WERI-Rb-1 (cell line): Measurements from ENCODE around the gene PARVA.

ENCODE experiments used
- DNase-seq: peaks from one replicate; pipeline ENCODE4 v3.0.0-alpha.2; 2020
- H3K27ac ChIP-seq: fragments of 250-450 bp; sonication (Bioruptor Pico); 2 replicates; pipeline ENCODE4 v1.5.1; 2020; ENCODE audit warnings: mild to moderate bottlenecking, moderate library complexity
- H3K27me3 ChIP-seq: fragments of 250-450 bp; sonication (Bioruptor Pico); 2 replicates; pipeline ENCODE4 v1.5.1; 2021; ENCODE audit warnings: mild to moderate bottlenecking, low read depth, moderate library complexity; ENCODE audit not compliant: insufficient read depth, severe bottlenecking
- H3K36me3 ChIP-seq: fragments of 250-450 bp; sonication (Bioruptor Pico); 2 replicates; pipeline ENCODE4 v1.5.1; 2020; ENCODE audit warnings: mild to moderate bottlenecking, moderate library complexity
- H3K4me3 ChIP-seq: 2 replicates; pipeline ENCODE4 v1.5.1; 2011; ENCODE audit warnings: low read depth, mild to moderate bottlenecking, control low read depth, low read length
- H3K9me3 ChIP-seq: fragments of 250-450 bp; sonication (Bioruptor Pico); 2 replicates; pipeline ENCODE4 v1.5.1; 2021; ENCODE audit warnings: mild to moderate bottlenecking, moderate library complexity; ENCODE audit not compliant: severe bottlenecking
- TF ChIP-seq, protein P1 (sequence below): IDR thresholded peaks from 2 replicates; pipeline ENCODE4 v1.5.1; 2011; ENCODE audit warnings: low read depth, mild to moderate bottlenecking, control low read depth, inconsistent platforms, low read length

The PARVA gene

DNA sequence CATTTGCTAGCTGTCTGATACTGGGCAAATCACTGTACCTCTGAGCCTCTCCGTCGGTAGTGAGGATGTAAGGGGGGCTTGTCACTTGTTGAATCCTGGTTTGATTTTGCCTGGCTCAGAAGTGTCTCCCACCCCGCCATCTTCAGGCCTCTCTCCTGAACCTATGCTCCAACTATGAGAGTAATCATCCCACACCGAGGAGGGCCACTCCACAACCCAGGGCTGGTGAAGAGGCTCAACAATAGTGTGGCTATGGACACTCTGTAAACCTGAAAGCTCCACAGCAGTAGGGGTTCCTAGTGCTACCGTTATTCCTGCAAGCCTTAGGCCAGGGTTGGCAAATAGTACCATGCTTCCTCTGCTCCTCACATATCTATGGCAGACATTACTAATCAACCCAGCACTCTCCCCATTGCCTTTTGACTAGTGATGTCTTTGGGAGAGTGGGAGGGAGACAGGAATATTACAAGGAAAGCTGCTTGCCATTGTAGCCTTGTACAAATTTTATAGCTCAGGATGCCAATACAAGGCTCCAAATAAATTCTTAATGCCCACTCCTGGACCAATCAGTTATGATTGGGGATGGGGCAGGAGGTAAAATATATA, 162.8 kb downstream of the PARVA start:
- Histone ChIP-seq H3K9me3 (no peaks in the 10 kb centered on the region), H3K27me3 (no peaks in the 10 kb centered on the region), H3K4me3 (no peak overlapping the region), H3K27ac (no peak overlapping the region), H3K36me3 (no peaks in the 10 kb centered on the region)
- DNase-seq: no peak
- TF ChIP-seq, protein P1, sequence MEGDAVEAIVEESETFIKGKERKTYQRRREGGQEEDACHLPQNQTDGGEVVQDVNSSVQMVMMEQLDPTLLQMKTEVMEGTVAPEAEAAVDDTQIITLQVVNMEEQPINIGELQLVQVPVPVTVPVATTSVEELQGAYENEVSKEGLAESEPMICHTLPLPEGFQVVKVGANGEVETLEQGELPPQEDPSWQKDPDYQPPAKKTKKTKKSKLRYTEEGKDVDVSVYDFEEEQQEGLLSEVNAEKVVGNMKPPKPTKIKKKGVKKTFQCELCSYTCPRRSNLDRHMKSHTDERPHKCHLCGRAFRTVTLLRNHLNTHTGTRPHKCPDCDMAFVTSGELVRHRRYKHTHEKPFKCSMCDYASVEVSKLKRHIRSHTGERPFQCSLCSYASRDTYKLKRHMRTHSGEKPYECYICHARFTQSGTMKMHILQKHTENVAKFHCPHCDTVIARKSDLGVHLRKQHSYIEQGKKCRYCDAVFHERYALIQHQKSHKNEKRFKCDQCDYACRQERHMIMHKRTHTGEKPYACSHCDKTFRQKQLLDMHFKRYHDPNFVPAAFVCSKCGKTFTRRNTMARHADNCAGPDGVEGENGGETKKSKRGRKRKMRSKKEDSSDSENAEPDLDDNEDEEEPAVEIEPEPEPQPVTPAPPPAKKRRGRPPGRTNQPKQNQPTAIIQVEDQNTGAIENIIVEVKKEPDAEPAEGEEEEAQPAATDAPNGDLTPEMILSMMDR: no peak

- no peak overlapping the region for H3K27ac ChIP-seq
- TF ChIP-seq, protein P1: no peak
- no peak for DNase-seq
- no peaks in the 10 kb centered on the region for H3K36me3 ChIP-seq
- H3K4me3 ChIP-seq: no peak overlapping the region
- H3K9me3 ChIP-seq: no peaks in the 10 kb centered on the region
- no peaks in the 10 kb centered on the region for H3K27me3 ChIP-seq
Measured at GRCh38 chr11:12540913-12541582, 163.7 kb downstream of the PARVA start.

DNA sequence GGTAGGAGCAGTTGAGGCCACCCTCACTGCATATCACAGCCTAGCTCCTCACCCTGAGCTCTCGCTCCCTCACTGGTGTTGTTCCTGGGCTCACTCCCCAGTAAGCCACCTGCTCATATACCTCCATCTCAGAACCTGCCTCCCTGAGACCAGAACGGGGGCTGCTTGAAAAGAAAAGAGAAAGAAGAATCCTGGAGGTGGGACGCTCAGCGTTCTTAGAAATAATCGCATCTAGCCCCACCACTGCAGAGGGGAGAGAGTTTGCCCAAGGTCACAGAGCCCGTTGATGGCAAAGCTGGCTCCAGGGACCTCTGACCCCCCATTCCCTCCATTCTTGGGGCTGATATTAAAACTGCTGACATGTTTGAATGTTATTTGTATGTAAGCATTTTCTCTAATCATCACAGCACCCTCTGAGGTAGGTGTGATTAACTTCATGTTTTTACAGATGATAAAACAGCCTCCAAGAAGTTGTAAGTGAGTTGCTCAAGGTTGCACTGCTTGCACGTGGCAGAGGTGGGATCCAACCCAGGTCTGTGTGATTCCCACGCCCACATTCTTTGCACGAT, 164.3 kb downstream of the PARVA start:
- no peaks in the 10 kb centered on the region for H3K36me3 ChIP-seq
- no peaks in the 10 kb centered on the region for H3K9me3 ChIP-seq
- TF ChIP-seq, protein P1: no peak
- no peak overlapping the region for H3K4me3 ChIP-seq
- H3K27ac ChIP-seq: no peak overlapping the region
- DNase-seq: no peak
- no peaks in the 10 kb centered on the region for H3K27me3 ChIP-seq

DNA sequence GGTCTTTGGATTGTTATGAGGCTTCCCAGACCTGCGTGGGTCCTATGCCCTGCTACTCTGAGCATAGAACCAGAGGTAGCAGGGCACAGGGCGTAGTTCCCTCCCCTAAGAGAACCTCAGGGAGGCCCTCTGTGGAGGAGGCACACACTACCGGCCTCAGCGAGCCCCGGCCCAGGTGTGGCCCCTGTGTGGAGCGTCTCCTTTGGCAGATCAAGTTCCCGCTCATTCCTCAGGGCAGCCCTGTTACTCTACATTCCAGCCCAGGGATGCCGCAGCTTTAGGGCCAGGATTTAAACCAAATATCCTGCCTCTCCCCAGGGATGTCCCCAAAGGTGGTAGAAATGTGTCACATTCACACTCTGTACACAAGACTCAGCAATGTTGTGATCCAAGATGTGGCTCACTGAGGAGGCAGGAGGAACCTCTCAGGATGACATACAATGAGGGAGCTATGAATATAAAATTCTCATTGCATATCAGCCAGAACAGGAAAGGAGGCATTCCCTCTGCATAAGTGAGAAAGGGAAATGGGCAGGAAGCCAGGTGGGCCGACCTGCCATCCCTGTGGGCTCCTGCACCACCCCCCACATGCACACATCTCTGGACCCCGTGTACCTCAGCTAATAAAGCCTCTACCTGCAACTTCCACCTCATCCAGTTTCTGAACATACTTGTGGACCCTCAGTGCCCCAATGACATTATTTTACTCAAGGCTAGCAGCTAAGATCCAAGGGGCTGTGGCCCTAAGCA, 165.0 kb downstream of the PARVA start:
- no peak for DNase-seq
- Histone ChIP-seq H3K27ac (no peak overlapping the region), H3K9me3 (no peaks in the 10 kb centered on the region)

DNA sequence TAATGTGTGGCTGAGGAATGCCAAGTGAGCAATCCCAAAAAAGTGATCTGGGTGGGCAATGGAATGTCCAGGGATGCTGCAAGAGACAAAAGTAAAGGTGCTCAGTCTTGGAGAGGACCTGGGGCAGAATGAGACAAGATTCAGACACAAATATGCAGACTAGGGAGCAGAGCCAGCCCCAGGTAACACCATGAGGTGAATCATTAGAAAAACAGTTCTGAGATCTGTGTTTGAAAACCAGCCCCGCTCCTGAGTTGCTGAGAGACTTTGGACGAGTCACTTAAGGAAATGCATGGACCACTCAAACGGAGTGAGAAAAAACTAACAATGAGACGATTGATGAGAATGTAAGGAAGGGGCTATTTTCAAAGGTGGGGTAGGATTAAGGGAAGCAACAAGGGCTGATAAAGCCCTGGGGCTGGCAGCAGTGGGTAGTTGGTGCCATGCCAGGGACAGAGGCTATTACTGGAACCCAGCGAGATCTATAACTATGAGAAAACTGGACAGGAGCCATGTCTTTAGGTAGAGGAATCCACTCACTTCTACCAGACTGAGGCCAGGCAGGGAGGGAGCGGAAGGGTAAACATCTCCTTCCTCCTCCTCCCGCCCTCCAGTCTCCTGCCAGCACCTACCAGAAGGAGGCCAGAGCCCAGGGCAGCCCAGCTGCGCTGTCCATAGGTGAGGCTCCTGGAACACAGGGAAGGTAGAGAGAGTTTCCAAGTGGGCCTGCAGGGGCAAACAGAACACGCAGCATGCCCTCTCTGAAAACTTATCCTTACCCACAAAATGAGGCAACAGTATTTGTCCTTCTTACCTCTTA, 166.4 kb downstream of the PARVA start:
- no peaks in the 10 kb centered on the region for H3K9me3 ChIP-seq
- no peaks in the 10 kb centered on the region for H3K36me3 ChIP-seq
- TF ChIP-seq, protein P1: no peak
- no peak for DNase-seq
- H3K4me3 ChIP-seq: no peak overlapping the region
- H3K27ac ChIP-seq: no peak overlapping the region
- H3K27me3 ChIP-seq: no peaks in the 10 kb centered on the region

More for the DNA sequence above, 165.0 kb downstream of the PARVA start:
- Histone ChIP-seq H3K4me3 (no peak overlapping the region), H3K27me3 (no peaks in the 10 kb centered on the region), H3K36me3 (no peaks in the 10 kb centered on the region)
- TF ChIP-seq, protein P1: no peak
